SK-N-SH treated with all-trans-retinoic acid at 6 μM for 48 hours (cell line): ENCODE measurements around the gene CELF1.

Source experiments
- BACH2 ChIP-seq: fragments of 250-450 bp; sonication (Bioruptor Pico); IDR thresholded peaks from 2 replicates; pipeline ENCODE4 v1.9.0; 2021; ENCODE audit warnings: mild to moderate bottlenecking, borderline replicate concordance
- CREB5 ChIP-seq: fragments of 250-450 bp; sonication (Bioruptor Pico); IDR thresholded peaks from 2 replicates; pipeline ENCODE4 v1.5.1; 2020; ENCODE audit warnings: low read depth, mild to moderate bottlenecking, moderate library complexity
- ZFP3 ChIP-seq: fragments of 250-450 bp; sonication (Bioruptor Pico); IDR thresholded peaks from 2 replicates; pipeline ENCODE4 v1.5.0; 2020; ENCODE audit warnings: mild to moderate bottlenecking, moderate library complexity

DNA sequence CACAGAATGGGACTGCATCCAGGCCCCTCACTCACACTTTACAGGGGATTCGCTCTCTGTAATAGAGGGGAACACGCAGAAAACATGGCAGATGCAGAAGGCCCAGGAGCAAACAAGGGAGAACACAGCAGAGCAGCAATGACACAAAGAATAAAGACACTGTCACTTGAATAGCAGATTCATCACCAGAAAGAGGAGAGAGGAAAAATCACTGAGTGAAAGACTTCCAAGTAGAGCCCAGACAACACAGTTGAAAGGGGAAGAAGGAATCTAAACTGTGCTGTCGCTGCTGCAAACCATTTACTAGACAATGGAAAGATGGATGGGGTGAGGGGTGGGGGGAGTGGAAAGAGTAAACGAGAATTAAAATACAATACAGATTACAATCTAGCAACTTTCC lies 75.2 kb downstream of the CELF1 start:
- TF ChIP-seq BACH2 (no peak), CREB5 (CRISPR knock-in tag) (no peak), ZFP3 (no peak)
